ENCODE data around the gene PTGS2. TPM values are rescaled to one million over a fixed set of nuclear protein-coding genes. Genes with fewer than 3 reads are reported as not detected.

Gene PTGS2
- total RNA-seq, 4 donors from 2014 or later: 0.76 to 1.7 (median 1.1) TPM

- Histone ChIP-seq H3K27me3 (no peaks in the 10 kb centered on the region), H3K4me1 (no peaks in the 10 kb centered on the region), H3K36me3 (no peaks in the 10 kb centered on the region), H3K4me3 (no peak overlapping the region), H3K9me3 (no peaks in the 10 kb centered on the region), H3K27ac (no peak overlapping the region)
- no peak for DNase-seq
- TF ChIP-seq, protein P1, sequence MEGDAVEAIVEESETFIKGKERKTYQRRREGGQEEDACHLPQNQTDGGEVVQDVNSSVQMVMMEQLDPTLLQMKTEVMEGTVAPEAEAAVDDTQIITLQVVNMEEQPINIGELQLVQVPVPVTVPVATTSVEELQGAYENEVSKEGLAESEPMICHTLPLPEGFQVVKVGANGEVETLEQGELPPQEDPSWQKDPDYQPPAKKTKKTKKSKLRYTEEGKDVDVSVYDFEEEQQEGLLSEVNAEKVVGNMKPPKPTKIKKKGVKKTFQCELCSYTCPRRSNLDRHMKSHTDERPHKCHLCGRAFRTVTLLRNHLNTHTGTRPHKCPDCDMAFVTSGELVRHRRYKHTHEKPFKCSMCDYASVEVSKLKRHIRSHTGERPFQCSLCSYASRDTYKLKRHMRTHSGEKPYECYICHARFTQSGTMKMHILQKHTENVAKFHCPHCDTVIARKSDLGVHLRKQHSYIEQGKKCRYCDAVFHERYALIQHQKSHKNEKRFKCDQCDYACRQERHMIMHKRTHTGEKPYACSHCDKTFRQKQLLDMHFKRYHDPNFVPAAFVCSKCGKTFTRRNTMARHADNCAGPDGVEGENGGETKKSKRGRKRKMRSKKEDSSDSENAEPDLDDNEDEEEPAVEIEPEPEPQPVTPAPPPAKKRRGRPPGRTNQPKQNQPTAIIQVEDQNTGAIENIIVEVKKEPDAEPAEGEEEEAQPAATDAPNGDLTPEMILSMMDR (IDR thresholded peaks at IDR 0.05): no peak
Measured at GRCh38 chr1:186659890-186660341, 20.3 kb downstream of the PTGS2 start.

DNA sequence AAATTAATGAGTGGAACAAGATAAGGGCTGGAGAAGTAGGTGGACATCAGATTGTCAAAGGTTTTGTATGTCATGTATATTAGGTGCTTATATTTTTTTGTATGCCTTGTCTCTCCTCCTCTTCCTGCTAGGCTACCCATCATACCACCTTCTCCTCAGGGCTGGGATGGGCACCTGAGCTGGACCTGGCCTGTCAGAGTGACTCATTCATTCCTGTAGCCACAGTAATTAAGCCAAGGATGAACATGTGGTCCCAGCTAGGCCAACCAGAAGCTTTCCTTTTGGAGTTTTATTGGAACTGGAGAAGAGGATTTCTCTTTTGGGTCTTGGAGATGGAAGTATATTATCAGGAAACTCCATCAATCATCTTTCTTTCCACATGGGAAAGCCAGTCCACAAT lies 21.2 kb downstream of the PTGS2 start:
- Histone ChIP-seq H3K4me3 (no peak overlapping the region), H3K27ac (no peak overlapping the region)

DNA sequence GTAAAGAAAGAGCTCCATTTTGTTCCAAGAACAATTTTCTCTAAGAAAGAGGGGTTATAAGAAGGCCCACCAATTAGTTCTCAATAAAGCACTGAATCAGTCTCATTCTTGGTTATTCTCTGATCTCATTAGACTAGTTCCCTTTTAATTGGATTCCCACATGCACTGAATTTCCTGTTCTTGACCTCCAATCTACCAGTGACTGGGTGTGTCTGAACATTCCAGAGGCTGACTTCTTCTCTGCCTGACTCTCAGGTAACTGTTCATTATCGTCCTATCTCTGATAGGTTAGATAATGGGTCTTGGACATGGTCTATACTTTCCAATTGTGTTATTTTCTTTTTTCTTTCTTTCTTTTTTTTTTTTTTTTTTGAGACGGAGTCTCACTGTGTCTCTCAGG lies 22.7 kb downstream of the PTGS2 start:
- no peak for DNase-seq
- no peaks in the 10 kb centered on the region for H3K27me3 ChIP-seq
- H3K36me3 ChIP-seq: no peaks in the 10 kb centered on the region
- no peak overlapping the region for H3K4me3 ChIP-seq
- no peak overlapping the region for H3K27ac ChIP-seq
- H3K4me1 ChIP-seq: no peaks in the 10 kb centered on the region
- H3K9me3 ChIP-seq: no peaks in the 10 kb centered on the region
- TF ChIP-seq POLR2A (IDR thresholded peaks at IDR 0.05): no peak
- TF ChIP-seq, protein P1 (IDR thresholded peaks at IDR 0.05): no peak

More for the DNA sequence above, 21.2 kb downstream of the PTGS2 start:
- H3K9me3 ChIP-seq: no peaks in the 10 kb centered on the region
- no peak for DNase-seq
- no peaks in the 10 kb centered on the region for H3K4me1 ChIP-seq
- no peak for TF ChIP-seq POLR2A (IDR thresholded peaks at IDR 0.05)
- TF ChIP-seq, protein P1 (IDR thresholded peaks at IDR 0.05): no peak
- H3K27me3 ChIP-seq: no peaks in the 10 kb centered on the region
- no peaks in the 10 kb centered on the region for H3K36me3 ChIP-seq

DNA sequence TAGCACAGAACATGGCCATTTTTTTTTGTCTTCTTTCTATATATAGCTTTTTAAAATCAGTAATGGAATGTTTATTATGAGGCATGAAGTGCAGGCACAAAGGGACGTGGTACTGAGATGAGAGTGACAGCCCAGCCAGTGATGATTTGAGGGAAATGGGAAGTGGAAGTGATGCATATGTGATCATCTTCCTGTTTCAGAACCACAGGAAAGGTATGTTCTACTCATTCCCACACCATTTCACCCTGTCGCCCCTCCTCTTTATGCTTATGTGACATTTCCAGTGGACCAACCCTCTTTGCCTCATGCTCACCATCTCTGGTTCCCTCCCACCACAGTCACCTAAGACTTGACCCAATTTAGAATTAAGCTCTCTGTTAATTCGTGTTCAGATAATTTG lies 24.3 kb downstream of the PTGS2 start:
- Histone ChIP-seq H3K27ac (no peak overlapping the region), H3K36me3 (no peaks in the 10 kb centered on the region), H3K4me1 (no peaks in the 10 kb centered on the region), H3K27me3 (no peaks in the 10 kb centered on the region), H3K9me3 (no peaks in the 10 kb centered on the region), H3K4me3 (no peak overlapping the region)
- DNase-seq: no peak
- no peak for TF ChIP-seq POLR2A (IDR thresholded peaks at IDR 0.05)
- TF ChIP-seq, protein P1 (IDR thresholded peaks at IDR 0.05): no peak

DNA sequence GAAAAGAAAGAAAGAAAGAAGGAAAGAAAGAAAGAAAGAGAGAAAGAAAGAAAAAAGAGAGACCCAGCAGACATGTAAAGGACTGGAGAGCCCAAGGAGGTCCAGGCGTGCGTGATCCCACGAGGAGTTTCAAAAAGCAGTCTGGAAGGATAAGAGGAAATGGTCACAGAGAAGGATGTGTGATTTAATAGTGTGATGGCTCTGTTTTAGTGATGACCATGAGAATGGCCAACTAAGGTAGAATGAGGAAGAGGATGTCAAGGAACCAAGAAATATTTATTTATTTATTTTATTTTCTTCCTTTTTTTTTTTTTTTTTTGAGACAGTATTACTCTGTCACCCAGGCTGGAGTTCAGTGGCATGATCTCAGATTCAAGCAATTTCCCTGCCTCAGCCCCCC lies 25.5 kb downstream of the PTGS2 start:
- no peak for DNase-seq
- Histone ChIP-seq H3K4me1 (no peaks in the 10 kb centered on the region), H3K9me3 (no peaks in the 10 kb centered on the region), H3K36me3 (no peaks in the 10 kb centered on the region), H3K27ac (no peak overlapping the region), H3K27me3 (no peaks in the 10 kb centered on the region), H3K4me3 (no peak overlapping the region)
- TF ChIP-seq, protein P1 (IDR thresholded peaks at IDR 0.05): no peak
- TF ChIP-seq POLR2A (IDR thresholded peaks at IDR 0.05): no peak

- no peak for DNase-seq
- no peaks in the 10 kb centered on the region for H3K9me3 ChIP-seq
- no peak overlapping the region for H3K27ac ChIP-seq
- no peak overlapping the region for H3K4me3 ChIP-seq
- TF ChIP-seq POLR2A (IDR thresholded peaks at IDR 0.05): no peak
- TF ChIP-seq, protein P1 (IDR thresholded peaks at IDR 0.05): no peak
- H3K27me3 ChIP-seq: no peaks in the 10 kb centered on the region
- no peaks in the 10 kb centered on the region for H3K36me3 ChIP-seq
- H3K4me1 ChIP-seq: no peaks in the 10 kb centered on the region
Measured at GRCh38 chr1:186653312-186653711, 26.9 kb downstream of the PTGS2 start.
